ENCODE data around the gene DAZ1. TPM values are rescaled to one million over a fixed set of nuclear protein-coding genes. Genes with fewer than 3 reads are reported as not detected.
"Not testable (repeated sequence)": the region's sequence is repeated elsewhere in the genome, so short reads cannot be mapped to it uniquely, and the experiment has no call there.

DAZ1 gene
- total RNA-seq (2022): not detected in 2 replicates
- Bru-seq, nascent RNA: percentile 1 among the genes with signal in this experiment
- BruChase-seq, experiment 1, labeled RNA remaining after a 6-hour chase: not detected
- BruChase-seq, experiment 2, labeled RNA remaining after a 2-hour chase: not detected
- long read RNA-seq: 0 reads

DNA sequence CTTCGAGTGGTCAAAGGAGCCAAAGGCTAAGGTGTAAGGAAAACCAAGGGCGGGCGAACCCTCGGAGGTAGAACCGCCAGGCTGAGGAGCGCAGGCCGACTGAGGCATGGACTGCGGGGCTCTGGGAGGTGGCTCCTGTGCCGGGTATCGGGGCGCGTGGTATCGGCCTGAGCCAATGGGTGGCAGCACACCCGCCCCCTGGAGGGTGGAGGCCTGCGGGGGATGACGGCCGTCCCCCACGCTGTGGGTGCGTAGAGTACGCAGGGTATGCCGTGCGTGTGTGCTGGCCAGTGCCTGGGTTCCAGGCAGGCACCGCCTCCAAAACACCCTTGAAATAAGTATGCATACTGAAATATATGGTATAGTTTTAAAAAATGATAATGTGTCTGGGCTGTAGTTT, at the start of gene DAZ1:
Gene DAZ1 (minus strand): TSS at position 101 of the 400 bp plus-strand sequence. CDS start 208 bp downstream, outside the sequence.
- H3K4me3 Mint-ChIP-seq (ENCODE audit: low read depth, unreplicated experiment); H3K27me3 Mint-ChIP-seq (ENCODE audit: unreplicated experiment); intact Hi-C loops (cut with micrococcal nuclease; ENCODE audit: unreplicated experiment); DNase-seq; H3K27ac Mint-ChIP-seq (ENCODE audit: unreplicated experiment); BruUV-seq (replicated peaks); H3K36me3 Mint-ChIP-seq (ENCODE audit: insufficient read depth, unreplicated experiment); CTCF ChIA-PET; H3K9me3 Mint-ChIP-seq (ENCODE audit: low read depth, unreplicated experiment); H3K4me1 Mint-ChIP-seq (ENCODE audit: low read depth, unreplicated experiment): not testable (repeated sequence)

DNA sequence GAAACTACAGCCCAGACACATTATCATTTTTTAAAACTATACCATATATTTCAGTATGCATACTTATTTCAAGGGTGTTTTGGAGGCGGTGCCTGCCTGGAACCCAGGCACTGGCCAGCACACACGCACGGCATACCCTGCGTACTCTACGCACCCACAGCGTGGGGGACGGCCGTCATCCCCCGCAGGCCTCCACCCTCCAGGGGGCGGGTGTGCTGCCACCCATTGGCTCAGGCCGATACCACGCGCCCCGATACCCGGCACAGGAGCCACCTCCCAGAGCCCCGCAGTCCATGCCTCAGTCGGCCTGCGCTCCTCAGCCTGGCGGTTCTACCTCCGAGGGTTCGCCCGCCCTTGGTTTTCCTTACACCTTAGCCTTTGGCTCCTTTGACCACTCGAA, 20.4 kb upstream of the DAZ1 start, which contains the start of gene DAZ2:
Gene DAZ2 (plus strand): TSS at position 301 of the 400 bp plus-strand sequence. CDS start 208 bp downstream, outside the sequence.
- H3K4me3 Mint-ChIP-seq (ENCODE audit: low read depth, unreplicated experiment); BruUV-seq (replicated peaks); intact Hi-C loops (cut with micrococcal nuclease; ENCODE audit: unreplicated experiment); H3K9me3 Mint-ChIP-seq (ENCODE audit: low read depth, unreplicated experiment); H3K36me3 Mint-ChIP-seq (ENCODE audit: insufficient read depth, unreplicated experiment); DNase-seq; H3K27me3 Mint-ChIP-seq (ENCODE audit: unreplicated experiment); CTCF ChIA-PET; H3K4me1 Mint-ChIP-seq (ENCODE audit: low read depth, unreplicated experiment); H3K27ac Mint-ChIP-seq (ENCODE audit: unreplicated experiment): not testable (repeated sequence)

GRCh38 chrY:23210681-23211080, 11.9 kb upstream of the DAZ1 start:
- CTCF ChIA-PET; H3K4me3 Mint-ChIP-seq (ENCODE audit: low read depth, unreplicated experiment); H3K4me1 Mint-ChIP-seq (ENCODE audit: low read depth, unreplicated experiment); H3K27me3 Mint-ChIP-seq (ENCODE audit: unreplicated experiment); BruUV-seq (replicated peaks); H3K36me3 Mint-ChIP-seq (ENCODE audit: insufficient read depth, unreplicated experiment); intact Hi-C loops (cut with micrococcal nuclease; ENCODE audit: unreplicated experiment); H3K27ac Mint-ChIP-seq (ENCODE audit: unreplicated experiment); H3K9me3 Mint-ChIP-seq (ENCODE audit: low read depth, unreplicated experiment); DNase-seq: not testable (repeated sequence)

- CTCF ChIA-PET; H3K9me3 Mint-ChIP-seq (ENCODE audit: low read depth, unreplicated experiment); DNase-seq; H3K27ac Mint-ChIP-seq (ENCODE audit: unreplicated experiment); H3K27me3 Mint-ChIP-seq (ENCODE audit: unreplicated experiment); intact Hi-C loops (cut with micrococcal nuclease; ENCODE audit: unreplicated experiment); H3K4me1 Mint-ChIP-seq (ENCODE audit: low read depth, unreplicated experiment); H3K36me3 Mint-ChIP-seq (ENCODE audit: insufficient read depth, unreplicated experiment); BruUV-seq (replicated peaks); H3K4me3 Mint-ChIP-seq (ENCODE audit: low read depth, unreplicated experiment): not testable (repeated sequence)
Observed at GRCh38 chrY:23209802-23210495, 11.1 kb upstream of the DAZ1 start.

DNA sequence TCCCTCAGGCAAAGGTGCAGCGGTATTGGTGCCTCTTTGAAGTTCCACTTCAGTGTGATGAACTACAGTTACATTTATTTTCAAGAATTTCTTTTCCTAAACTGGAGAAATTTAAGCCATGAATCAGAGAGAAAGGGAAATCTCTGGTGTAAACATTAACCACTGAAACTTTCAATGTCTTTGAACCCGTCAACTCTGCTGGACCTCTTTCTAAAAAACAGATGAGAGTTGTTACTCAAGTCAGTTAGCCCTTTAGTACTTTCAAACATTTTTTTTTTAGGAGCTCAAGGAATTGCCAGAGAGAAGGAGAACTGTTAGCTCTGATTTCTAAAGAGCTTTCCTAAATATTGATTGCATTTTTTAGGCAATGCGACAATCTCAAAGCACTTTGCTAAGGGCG, 8.6 kb upstream of the DAZ1 start:
- H3K4me1 Mint-ChIP-seq (ENCODE audit: low read depth, unreplicated experiment); intact Hi-C loops (cut with micrococcal nuclease; ENCODE audit: unreplicated experiment); H3K4me3 Mint-ChIP-seq (ENCODE audit: low read depth, unreplicated experiment); BruUV-seq (replicated peaks); DNase-seq; H3K27me3 Mint-ChIP-seq (ENCODE audit: unreplicated experiment); H3K27ac Mint-ChIP-seq (ENCODE audit: unreplicated experiment); H3K9me3 Mint-ChIP-seq (ENCODE audit: low read depth, unreplicated experiment); CTCF ChIA-PET; H3K36me3 Mint-ChIP-seq (ENCODE audit: insufficient read depth, unreplicated experiment): not testable (repeated sequence)

Other genes starting within 250 kb of the DAZ1 start
- gene BPY2, start 214.7 kb downstream of the DAZ1 start, total RNA-seq (2022): not detected in 2 replicates
- gene DAZ2, start 20.5 kb upstream of the DAZ1 start, total RNA-seq (2022): not detected in 2 replicates